ENCODE results near the gene PPP1R16B. TPM values are rescaled to one million over a fixed set of nuclear protein-coding genes. Genes with fewer than 3 reads are reported as not detected.

The PPP1R16B gene
- total RNA-seq, 2 donors from 2014 or later, result 1.6 to 4.7 TPM

- H3K9me3 ChIP-seq, result no peaks in the 10 kb centered on the region
- no peak for DNase-seq
- H3K36me3 ChIP-seq (replicated peaks in 1 of 2; ENCODE audit: insufficient read depth in 1 of 2, low read depth in 2 of 2), result no peaks in the 10 kb centered on the region
- no peaks in the 10 kb centered on the region for H3K27me3 ChIP-seq
- peaks cover 11% of the 10 kb centered on the region for H3K4me1 ChIP-seq
- intact Hi-C loops (cut with DNase I), result no loop called here
- WGBS, 2 donors, result 43 to 56% methylated on average over 2 to 4 of the region's 4 CpGs
- no peak for ATAC-seq
- H3K4me3 ChIP-seq, result no peak overlapping the region
- peak overlapping the region in 2 of 4 donors; percentile 4 to 17 for H3K27ac ChIP-seq
- no peak for TF ChIP-seq CTCF (IDR thresholded peaks at IDR 0.05)
- TF ChIP-seq POLR2A (IDR thresholded peaks at IDR 0.05), result no peak
Observed at GRCh38 chr20:38874460-38875174, 69.1 kb downstream of the PPP1R16B start.

- Histone ChIP-seq H3K4me1 (peaks cover 11% of the 10 kb centered on the region), H3K4me3 (no peak overlapping the region), H3K27me3 (no peaks in the 10 kb centered on the region), H3K9me3 (no peaks in the 10 kb centered on the region), H3K36me3 (replicated peaks in 1 of 2; ENCODE audit: insufficient read depth in 1 of 2, low read depth in 2 of 2) (no peaks in the 10 kb centered on the region), H3K27ac (peak overlapping the region in 1 of 4 donors; percentile 4)
- DNase-seq, result peak in 3 of 4 donors; percentile 17 to 53 (median 34)
- 5 to 6% methylated on average over 11 of the region's 11 CpGs for WGBS, 2 donors
- intact Hi-C loops (cut with DNase I), result no loop called here
- ATAC-seq, result no peak
- no peak for TF ChIP-seq POLR2A (IDR thresholded peaks at IDR 0.05)
- TF ChIP-seq CTCF (IDR thresholded peaks at IDR 0.05), result no peak
Observed at GRCh38 chr20:38875175-38875993, 69.9 kb downstream of the PPP1R16B start.

GRCh38 chr20:38877483-38877882 is 72.0 kb downstream of the PPP1R16B start:
- intact Hi-C loops (cut with DNase I), result no loop called here

GRCh38 chr20:38878866-38879265 is 73.4 kb downstream of the PPP1R16B start:
- Histone ChIP-seq H3K9me3 (no peaks in the 10 kb centered on the region), H3K4me3 (no peak overlapping the region), H3K27me3 (no peaks in the 10 kb centered on the region), H3K27ac (no peak overlapping the region), H3K36me3 (replicated peaks in 1 of 2; ENCODE audit: insufficient read depth in 1 of 2, low read depth in 2 of 2) (no peaks in the 10 kb centered on the region), H3K4me1 (peaks cover 11% of the 10 kb centered on the region)
- intact Hi-C loops (cut with DNase I), result no loop called here
- TF ChIP-seq CTCF (IDR thresholded peaks at IDR 0.05), result no peak
- DNase-seq (no peak), ATAC-seq (no peak)
- WGBS, 2 donors, result 20 to 29% methylated on average over 9 of the region's 9 CpGs

More at GRCh38 chr20:38877483-38877882, 72.0 kb downstream of the PPP1R16B start:
- no peak for DNase-seq
- Histone ChIP-seq H3K27me3 (no peaks in the 10 kb centered on the region), H3K9me3 (no peaks in the 10 kb centered on the region), H3K4me1 (peaks cover 11% of the 10 kb centered on the region), H3K27ac (no peak overlapping the region), H3K4me3 (no peak overlapping the region), H3K36me3 (replicated peaks in 1 of 2; ENCODE audit: insufficient read depth in 1 of 2, low read depth in 2 of 2) (no peaks in the 10 kb centered on the region)
- 83 to 90% methylated on average over 6 of the region's 6 CpGs for WGBS, 2 donors
- no peak for ATAC-seq
- TF ChIP-seq CTCF (IDR thresholded peaks at IDR 0.05) (no peak), POLR2A (IDR thresholded peaks at IDR 0.05) (no peak)

Measured in body of pancreas (tissue), 4 donors.